ENCODE results near the gene ARMC12.

ARMC12 gene

DNA sequence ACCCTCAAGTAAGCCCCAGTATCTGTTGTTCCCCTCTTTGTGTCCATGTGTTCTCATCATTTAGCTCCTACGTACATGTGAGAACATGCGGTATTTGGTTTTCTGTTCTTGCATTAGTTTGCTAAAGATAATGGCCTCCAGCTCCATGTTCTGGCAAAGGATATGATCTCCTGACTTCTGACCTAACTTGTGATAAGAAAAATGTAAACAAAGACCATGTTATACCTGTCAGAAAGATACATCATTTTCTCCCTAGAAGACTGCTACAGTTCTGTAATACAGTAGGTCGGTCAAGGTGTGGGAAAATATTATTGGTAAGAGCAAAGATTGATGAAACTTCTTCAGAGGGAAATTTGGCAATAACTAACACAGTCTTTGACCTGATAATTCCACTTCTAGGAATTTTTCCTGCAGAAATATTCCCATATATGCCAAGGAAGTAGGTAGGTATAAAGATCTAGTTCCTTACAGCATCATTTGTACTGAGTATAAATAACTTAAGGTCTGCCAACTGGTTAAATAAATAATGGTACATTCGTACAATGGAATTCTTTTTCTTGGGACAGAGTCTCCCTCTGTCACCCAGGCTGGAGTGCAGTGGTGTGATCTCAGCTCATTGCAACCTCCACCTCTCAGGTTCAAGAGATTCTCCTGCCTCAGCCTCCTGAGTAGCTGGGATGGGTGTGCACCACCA is 29.0 kb upstream of the ARMC12 start:
- Histone ChIP-seq H3K4me1 (no peaks in the 10 kb centered on the region), H3K9me3 (no peaks in the 10 kb centered on the region; the same call in 1 of the 2 replicates), H3K4me3 (ENCODE audit: low read depth, low read length) (no peak overlapping the region), H3K27me3 (no peaks in the 10 kb centered on the region), H3K36me3 (no peaks in the 10 kb centered on the region)
- no peak for DNase-seq
- TF ChIP-seq CTCF (IDR thresholded peaks at IDR 0.05; ENCODE audit: low read depth, low read length): no peak

DNA sequence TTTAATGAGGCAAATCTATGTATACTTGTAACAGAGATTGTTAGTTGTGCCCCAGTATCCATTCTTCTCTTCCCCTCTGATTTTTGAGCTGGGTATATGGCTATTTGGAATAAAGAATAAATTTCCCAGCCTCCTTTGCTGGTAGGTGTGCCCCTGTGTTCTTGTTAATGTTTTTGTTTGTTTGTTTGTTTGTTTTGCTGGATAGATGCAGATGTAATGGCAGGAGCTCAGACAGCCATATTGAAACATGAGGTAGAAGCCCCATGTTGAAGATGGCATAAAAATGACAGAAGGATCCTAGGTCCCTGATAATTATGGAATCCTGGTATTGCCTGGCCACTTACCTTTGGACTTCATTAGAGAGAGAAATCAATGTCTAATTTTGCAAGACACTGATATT is 28.2 kb upstream of the ARMC12 start:
- no peaks in the 10 kb centered on the region for H3K4me1 ChIP-seq
- no peak for DNase-seq
- TF ChIP-seq CTCF (IDR thresholded peaks at IDR 0.05; ENCODE audit: low read depth, low read length): no peak
- H3K27me3 ChIP-seq: no peaks in the 10 kb centered on the region
- no peak overlapping the region for H3K4me3 ChIP-seq (ENCODE audit: low read depth, low read length)
- H3K36me3 ChIP-seq: no peaks in the 10 kb centered on the region
- H3K9me3 ChIP-seq: no peaks in the 10 kb centered on the region; the same call in 1 of the 2 replicates

DNA sequence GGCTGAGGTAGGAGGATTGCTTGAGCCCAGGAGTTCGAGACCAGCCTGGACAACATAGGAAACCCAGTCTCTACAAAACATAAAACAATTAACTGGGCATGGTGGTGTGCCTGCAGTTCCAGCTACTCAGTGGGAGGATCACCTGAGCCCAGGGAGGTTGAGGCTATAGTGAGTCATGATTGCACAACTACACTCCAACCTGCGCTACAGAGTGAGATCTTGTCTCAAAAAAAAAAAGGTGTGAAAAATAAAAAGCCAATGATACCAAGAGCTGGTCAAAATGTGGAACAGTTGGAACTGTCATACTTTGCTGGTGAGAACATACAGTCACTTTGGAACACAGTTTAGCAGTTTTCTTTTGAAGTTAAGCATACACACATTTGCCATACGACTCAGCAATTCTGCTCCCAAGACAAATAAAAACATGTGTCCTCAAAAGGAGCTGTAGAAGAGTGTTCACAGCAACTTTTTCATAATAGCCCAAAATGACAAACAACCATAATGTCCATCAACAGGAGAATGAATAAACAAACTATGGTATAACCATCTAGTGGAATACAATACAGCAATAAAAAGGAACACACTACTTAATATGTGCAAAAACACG is 26.5 kb upstream of the ARMC12 start:
- H3K36me3 ChIP-seq: no peaks in the 10 kb centered on the region
- no peak overlapping the region for H3K4me3 ChIP-seq (ENCODE audit: low read depth, low read length)
- no peak for DNase-seq
- no peaks in the 10 kb centered on the region for H3K9me3 ChIP-seq
- H3K27me3 ChIP-seq: no peaks in the 10 kb centered on the region
- no peaks in the 10 kb centered on the region for H3K4me1 ChIP-seq
- no peak for TF ChIP-seq CTCF (IDR thresholded peaks at IDR 0.05; ENCODE audit: low read depth, low read length)

DNA sequence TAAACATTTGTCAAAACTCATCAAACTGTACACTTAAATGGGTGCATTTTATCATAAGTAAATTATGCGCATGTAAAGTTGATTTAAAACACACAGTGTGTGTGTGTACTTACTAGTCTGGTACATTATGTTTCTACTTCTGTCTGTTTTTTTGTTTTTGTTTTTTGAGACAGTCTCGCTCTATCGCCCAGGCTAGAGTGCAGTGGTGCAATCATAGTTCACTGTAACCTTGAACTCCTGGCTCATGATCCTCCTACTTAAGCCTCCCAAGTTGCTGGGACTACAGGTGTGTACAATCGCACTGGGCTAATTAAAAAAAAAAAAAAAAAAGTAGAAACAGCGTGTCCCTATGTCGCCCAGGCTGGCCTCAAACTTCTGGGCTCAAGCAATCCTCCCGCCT is 25.1 kb upstream of the ARMC12 start:
- H3K4me3 ChIP-seq (ENCODE audit: low read depth, low read length): no peak overlapping the region
- no peak for TF ChIP-seq CTCF (IDR thresholded peaks at IDR 0.05; ENCODE audit: low read depth, low read length)
- H3K27me3 ChIP-seq: no peaks in the 10 kb centered on the region
- no peaks in the 10 kb centered on the region for H3K9me3 ChIP-seq
- no peak for DNase-seq
- H3K4me1 ChIP-seq: no peaks in the 10 kb centered on the region
- no peaks in the 10 kb centered on the region for H3K36me3 ChIP-seq

DNA sequence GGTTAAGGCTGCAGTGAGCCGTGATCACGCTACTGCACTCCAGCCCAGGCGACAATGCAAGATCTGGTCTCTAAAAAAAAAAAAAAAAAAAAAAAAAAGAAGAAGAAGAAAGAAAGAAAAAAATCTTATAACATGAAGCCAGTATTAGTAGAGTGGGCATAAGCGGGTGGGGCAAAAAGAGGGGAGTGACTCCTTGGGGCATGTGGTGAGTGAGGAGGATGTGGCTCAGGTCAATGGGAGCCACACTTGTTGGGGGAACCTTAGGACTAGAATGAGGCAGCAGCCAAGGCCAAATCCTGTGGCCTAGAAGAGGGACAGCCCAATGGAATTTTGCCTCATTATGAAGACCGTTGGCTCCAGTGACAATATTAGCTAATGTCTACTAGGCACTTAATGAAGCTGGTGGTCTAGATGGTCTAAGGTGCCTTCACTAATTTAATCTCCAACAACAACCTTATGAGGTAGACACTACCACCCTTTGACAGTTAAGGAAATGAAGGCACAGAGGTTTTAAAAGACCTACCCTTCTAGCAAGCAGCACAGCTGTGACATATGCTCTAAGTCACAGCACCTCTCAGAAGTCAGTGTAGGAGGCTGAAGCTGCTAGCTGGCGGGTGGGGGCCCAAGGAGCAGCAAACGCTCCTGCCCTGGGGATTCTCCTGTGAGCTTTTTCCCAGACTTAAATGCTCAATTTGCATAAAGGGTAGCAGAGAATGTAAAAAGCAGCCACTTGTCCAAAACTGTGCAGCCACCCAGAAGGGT is 23.6 kb upstream of the ARMC12 start:
- Histone ChIP-seq H3K36me3 (no peaks in the 10 kb centered on the region), H3K4me1 (no peaks in the 10 kb centered on the region), H3K27me3 (no peaks in the 10 kb centered on the region), H3K4me3 (ENCODE audit: low read depth, low read length) (no peak overlapping the region), H3K9me3 (no peaks in the 10 kb centered on the region)
- DNase-seq: no peak
- no peak for TF ChIP-seq CTCF (IDR thresholded peaks at IDR 0.05; ENCODE audit: low read depth, low read length)

DNA sequence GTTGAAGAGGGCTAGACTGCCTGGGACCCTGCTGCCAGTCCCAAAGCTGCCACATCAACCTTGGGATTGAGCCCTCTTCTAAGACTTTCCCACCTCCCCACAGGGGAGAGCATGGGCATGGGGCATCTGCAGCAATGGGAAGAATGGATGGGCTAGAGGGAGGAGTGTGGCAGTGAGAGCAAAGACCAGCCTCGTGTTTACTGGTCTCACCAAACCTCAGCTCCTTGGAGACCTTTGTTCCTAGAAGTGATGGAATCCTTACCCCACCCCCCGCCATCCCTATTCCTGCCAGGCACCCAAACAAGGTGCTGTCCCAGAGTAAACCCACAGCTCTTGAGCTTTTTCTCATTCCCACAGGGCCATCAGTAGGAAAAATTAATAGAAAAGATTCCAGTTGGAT is 20.0 kb upstream of the ARMC12 start:
- Histone ChIP-seq H3K4me3 (ENCODE audit: low read depth, low read length) (no peak overlapping the region), H3K36me3 (no peaks in the 10 kb centered on the region), H3K27me3 (no peaks in the 10 kb centered on the region), H3K9me3 (no peaks in the 10 kb centered on the region), H3K4me1 (peaks cover 22% of the 10 kb centered on the region)
- no peak for TF ChIP-seq CTCF (IDR thresholded peaks at IDR 0.05; ENCODE audit: low read depth, low read length)
- DNase-seq: no peak

All from BE2C (cell line).